Naive thymus-derived CD4-positive, alpha-beta T cell (primary cell): Measurements from ENCODE around the gene KIF14. TPM values are rescaled to one million over a fixed set of nuclear protein-coding genes. Genes with fewer than 3 reads are reported as not detected.
"Not testable (repeated sequence)": the region's sequence is repeated elsewhere in the genome, so short reads cannot be mapped to it uniquely, and the experiment has no call there.

Experiments used
- ATAC-seq: fragments of 150-1000 bp; cut with Tn5 transposase; 2 replicates; pipeline ENCODE4 v1.10.0; 2021; ENCODE audit warnings: mild to moderate bottlenecking, moderate library complexity
- CTCF ChIA-PET: fragments of 350-600 bp; sonication (Branson Sonifier 250); formaldehyde crosslinking; loops from one replicate; lab custom pipeline; 2021; ENCODE audit warnings: antibody characterized with exemption; lab: Charles Lee
- POLR2A ChIA-PET: fragments of 350-600 bp; sonication (Branson Sonifier 250); formaldehyde crosslinking; loops from one replicate; lab custom pipeline; 2021; ENCODE audit warnings: antibody characterized with exemption, inconsistent platforms; lab: Charles Lee
- DNase-seq, 9 donors: peaks; one replicate each; pipeline versions ENCODE4 v3.0.0 to v3.0.0-alpha.2; 2020 to 2022; ENCODE audit warnings: mixed read lengths in 1 of 9
- H3K27ac ChIP-seq: one replicate; pipeline ENCODE4 v1.7.0; 2013; ENCODE audit warnings: mild to moderate bottlenecking, low read depth, low read length, moderate library complexity
- H3K27me3 ChIP-seq, 2 donors: one replicate each; pipeline ENCODE4 v1.7.0; 2013; ENCODE audit warnings: low read length in 2 of 2, mild to moderate bottlenecking in 2 of 2, moderate library complexity in 2 of 2; ENCODE audit not compliant: control insufficient read depth in 2 of 2, insufficient read depth in 2 of 2
- H3K36me3 ChIP-seq, 3 experiments: 1 replicate in 2 of 3; 2 replicates in 1 of 3; pipeline ENCODE4 v1.7.0; 2013; ENCODE audit warnings: low read length in 3 of 3, mild to moderate bottlenecking in 3 of 3, moderate library complexity in 1 of 3; ENCODE audit not compliant: insufficient read depth in 3 of 3, control insufficient read depth in 2 of 3
- H3K4me1 ChIP-seq, 2 donors: one replicate each; pipeline ENCODE4 v1.7.0; 2013; ENCODE audit warnings: low read length in 2 of 2, mild to moderate bottlenecking in 2 of 2, moderate library complexity in 1 of 2; ENCODE audit not compliant: control insufficient read depth in 2 of 2, insufficient read depth in 2 of 2
- H3K4me3 ChIP-seq: 2 replicates; pipeline ENCODE4 v1.7.0; 2013; ENCODE audit warnings: mild to moderate bottlenecking, low read length
- H3K9me3 ChIP-seq, 3 experiments: 1 replicate in 2 of 3; 2 replicates in 1 of 3; pipeline ENCODE4 v1.7.0; 2013; ENCODE audit warnings: low read length in 3 of 3; ENCODE audit not compliant: control insufficient read depth in 2 of 3
- H3K27ac Mint-ChIP-seq, 9 donors: one replicate each; pipeline ENCODE4 v1.8.0; 2020 to 2022; ENCODE audit warnings: mixed read lengths in 9 of 9, mild to moderate bottlenecking in 8 of 9, moderate library complexity in 5 of 9, inconsistent platforms in 2 of 9
- H3K27me3 Mint-ChIP-seq, 5 donors: one replicate each; pipeline ENCODE4 v1.8.0; 2021 to 2022; ENCODE audit warnings: mixed read lengths in 5 of 5, mild to moderate bottlenecking in 1 of 5
- H3K36me3 Mint-ChIP-seq, 5 donors: one replicate each; pipeline ENCODE4 v1.8.0; 2020 to 2022; ENCODE audit warnings: mixed read lengths in 5 of 5, mild to moderate bottlenecking in 3 of 5, inconsistent platforms in 1 of 5
- H3K4me1 Mint-ChIP-seq, 7 donors: one replicate each; pipeline ENCODE4 v1.8.0; 2020 to 2022; ENCODE audit warnings: mixed read lengths in 7 of 7, mild to moderate bottlenecking in 3 of 7, inconsistent platforms in 1 of 7
- H3K4me3 Mint-ChIP-seq, 10 donors: one replicate each; pipeline ENCODE4 v1.8.0; 2020 to 2022; ENCODE audit warnings: mild to moderate bottlenecking in 10 of 10, mixed read lengths in 10 of 10, moderate library complexity in 6 of 10, inconsistent platforms in 2 of 10
- H3K9me3 Mint-ChIP-seq, 11 donors: one replicate each; pipeline ENCODE4 v1.8.0; 2020 to 2022; ENCODE audit warnings: mixed read lengths in 11 of 11, mild to moderate bottlenecking in 4 of 11, inconsistent platforms in 1 of 11, moderate library complexity in 1 of 11
- intact Hi-C, 2 donors: fragments of 100-400 bp; cut with micrococcal nuclease; formaldehyde crosslinking; loops; one replicate each; pipeline ENCODE4 v1.15.1; 2023
- polyA plus RNA-seq, 2 donors: library from polyadenylated mRNA; unstranded; fragments of 300-500 nt; fragmentation: Illumina TruSeq; gene quantifications; one replicate each; pipeline ENCODE4 v1.2.3, GENCODE V29; 2021
- total RNA-seq, 6 experiments: library from RNA in 5 of 6; stranded (reverse) in 5 of 6; gene quantifications; 1 replicate in 5 of 6; 2 replicates in 1 of 6; pipeline ENCODE4 v1.2.3 and lab custom pipeline; 2021 to 2026

The KIF14 gene
- total and polyA plus RNA-seq, 7 experiments from 2014 or later: 0.16 to 16.2 (median 0.42) TPM; not detected in 4

- no peak for ATAC-seq
- POLR2A ChIA-PET: interaction anchor here (0.6 kb wide), 1 partner anchor 110 kb away, joined by 3 read pairs; no protein-coding TSS in a partner anchor
- no peaks in the 10 kb centered on the region for H3K9me3 ChIP-seq
Measured at GRCh38 chr1:200526709-200527612, 93.6 kb downstream of the KIF14 start.

DNA sequence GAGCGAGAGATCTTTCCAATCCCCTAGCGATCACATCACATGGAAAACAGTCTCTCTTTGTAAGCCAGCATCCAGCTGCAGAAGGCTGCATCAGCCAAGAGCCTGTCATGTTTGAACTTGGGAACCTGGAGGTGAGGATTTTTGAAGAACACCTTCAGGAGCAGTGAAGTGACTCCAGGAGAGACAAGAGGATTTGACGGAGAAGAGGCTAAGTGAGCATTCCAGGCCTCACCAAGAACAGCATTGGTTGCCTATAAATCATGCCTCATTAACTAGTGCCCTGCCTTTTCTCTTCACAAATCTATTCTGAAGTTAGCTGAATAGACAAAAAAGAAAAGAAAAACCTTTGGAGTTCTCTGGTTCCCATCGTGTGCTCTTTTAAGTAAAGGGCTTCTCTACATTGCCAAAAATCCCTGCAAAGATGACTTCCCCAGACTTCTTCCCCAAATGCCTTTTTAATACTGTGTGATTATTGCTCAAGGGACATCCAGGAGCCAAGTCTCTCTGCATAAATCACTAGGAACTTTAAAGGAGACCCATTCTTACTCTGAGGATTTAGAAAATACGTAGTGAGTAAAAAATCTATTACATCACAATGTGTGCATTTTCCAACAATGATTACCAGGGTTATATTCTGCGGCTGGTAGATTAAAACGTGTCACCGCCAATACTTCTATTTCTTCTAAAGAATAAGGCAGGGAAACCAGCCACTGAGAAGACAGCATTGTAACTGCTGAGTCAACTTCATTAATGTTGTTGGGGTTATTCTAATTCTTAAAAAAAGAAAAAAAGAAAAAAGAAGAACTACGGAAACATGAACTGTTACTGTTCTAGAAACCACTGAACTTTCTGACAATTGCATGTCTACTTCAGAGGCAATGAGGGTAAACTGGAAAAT is 95.2 kb downstream of the KIF14 start:
- no peaks in the 10 kb centered on the region for H3K27me3 Mint-ChIP-seq
- H3K9me3 Mint-ChIP-seq: no peaks in the 10 kb centered on the region
- Histone ChIP-seq H3K27me3 (no peaks in the 10 kb centered on the region), H3K4me1 (peaks cover 5 to 18% of the 10 kb centered on the region in 2 donors), H3K27ac (no peak overlapping the region), H3K4me3 (no peak overlapping the region), H3K36me3 (no peaks in the 10 kb centered on the region), H3K9me3 (no peaks in the 10 kb centered on the region)
- H3K36me3 Mint-ChIP-seq: no peaks in the 10 kb centered on the region
- intact Hi-C loops: no loop called here
- no peak overlapping the region for H3K4me3 Mint-ChIP-seq
- DNase-seq: no peak
- H3K27ac Mint-ChIP-seq: peak overlapping the region in 1 of 9 donors; percentile 15
- no peak for ATAC-seq
- CTCF ChIA-PET: no interaction called here
- H3K4me1 Mint-ChIP-seq: peaks cover 6 to 36% (median 25%) of the 10 kb centered on the region in 7 donors
- POLR2A ChIA-PET: interaction anchor here (0.8 kb wide), 1 partner anchor 30 kb away, joined by 3 read pairs; no protein-coding TSS in a partner anchor

More at GRCh38 chr1:200526709-200527612, 93.6 kb downstream of the KIF14 start:
- Histone ChIP-seq H3K27me3 (no peaks in the 10 kb centered on the region), H3K4me3 (no peak overlapping the region), H3K36me3 (no peaks in the 10 kb centered on the region), H3K4me1 (peaks cover 16 to 31% of the 10 kb centered on the region in 2 donors), H3K27ac (no peak overlapping the region)
- intact Hi-C loops: no loop called here
- Mint-ChIP-seq H3K9me3 (no peaks in the 10 kb centered on the region), H3K27ac (peak overlapping the region in 1 of 9 donors; percentile 85), H3K4me3 (no peak overlapping the region), H3K27me3 (no peaks in the 10 kb centered on the region), H3K4me1 (peaks cover 16 to 52% (median 40%) of the 10 kb centered on the region in 7 donors), H3K36me3 (no peaks in the 10 kb centered on the region)
- DNase-seq: no peak
- CTCF ChIA-PET: no interaction called here

DNA sequence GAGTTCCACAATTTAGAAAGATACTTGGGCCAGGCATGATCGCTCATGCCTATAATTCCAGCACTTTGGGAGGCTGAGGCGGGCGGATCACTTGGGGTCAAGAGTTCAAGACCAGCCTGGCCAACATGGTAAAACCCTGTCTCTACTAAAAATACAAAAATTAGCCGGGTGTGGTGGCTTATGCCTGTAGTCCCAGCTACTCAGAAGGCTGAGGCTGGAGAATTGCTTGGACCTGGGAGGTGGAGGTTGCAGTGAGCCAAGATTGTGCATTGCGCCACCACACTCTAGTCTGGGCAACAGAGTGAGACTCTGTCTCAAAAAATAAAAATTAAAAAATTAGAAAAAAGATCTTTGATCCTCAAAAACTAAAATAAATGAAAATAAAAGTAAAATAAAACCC is 96.0 kb downstream of the KIF14 start:
- CTCF ChIA-PET, H3K9me3 Mint-ChIP-seq, H3K27me3 ChIP-seq, DNase-seq, H3K27ac Mint-ChIP-seq, H3K9me3 ChIP-seq, H3K27me3 Mint-ChIP-seq, H3K4me3 ChIP-seq, H3K36me3 Mint-ChIP-seq, H3K27ac ChIP-seq, POLR2A ChIA-PET, H3K36me3 ChIP-seq, ATAC-seq, H3K4me1 ChIP-seq, intact Hi-C loops, H3K4me3 Mint-ChIP-seq: not testable (repeated sequence)
- H3K4me1 Mint-ChIP-seq: peaks cover under 1 to 28% (median 21%) of the 10 kb centered on the region in 7 donors

GRCh38 chr1:200524092-200524491 is 96.5 kb downstream of the KIF14 start:
- CTCF ChIA-PET: interaction anchor here (0.6 kb wide), 1 partner anchor 29 kb away, joined by 3 read pairs; no protein-coding TSS in a partner anchor
- H3K27me3 ChIP-seq: no peaks in the 10 kb centered on the region
- no peak for DNase-seq
- intact Hi-C loops: no loop called here
- Mint-ChIP-seq H3K4me3 (no peak overlapping the region), H3K36me3 (no peaks in the 10 kb centered on the region), H3K4me1 (peaks cover 0 to 25% (median 17%) of the 10 kb centered on the region in 7 donors), H3K27ac (no peak overlapping the region), H3K27me3 (no peaks in the 10 kb centered on the region), H3K9me3 (no peaks in the 10 kb centered on the region)
- no peak overlapping the region for H3K4me3 ChIP-seq
- no peaks in the 10 kb centered on the region for H3K36me3 ChIP-seq
- POLR2A ChIA-PET: no interaction called here
- no peaks in the 10 kb centered on the region for H3K9me3 ChIP-seq
- peaks cover 0 to 5% of the 10 kb centered on the region in 2 donors for H3K4me1 ChIP-seq
- ATAC-seq: no peak
- no peak overlapping the region for H3K27ac ChIP-seq

DNA sequence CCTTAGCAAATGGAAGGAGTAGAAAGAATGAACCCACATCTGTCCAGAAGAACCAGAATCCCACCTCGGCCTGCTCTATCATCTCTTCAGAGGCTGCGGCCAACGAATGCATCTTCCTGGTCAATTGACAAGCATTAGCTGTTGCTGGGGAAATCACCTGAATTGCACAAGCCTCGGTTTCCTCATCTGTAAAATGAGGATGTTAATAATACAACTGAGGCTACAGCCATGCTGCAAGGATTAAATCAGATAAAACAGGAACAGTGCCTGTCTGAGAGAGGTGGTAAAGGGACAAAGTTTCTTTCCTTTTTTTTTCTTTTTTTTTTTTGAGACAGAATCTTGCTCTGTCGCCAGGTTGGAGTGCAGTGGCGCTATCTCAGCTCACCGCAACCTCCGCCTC is 99.8 kb downstream of the KIF14 start:
- ATAC-seq (peak; percentile 34), DNase-seq (no peak)
- Histone ChIP-seq H3K27ac (no peak overlapping the region), H3K4me3 (no peak overlapping the region), H3K27me3 (no peaks in the 10 kb centered on the region), H3K36me3 (no peaks in the 10 kb centered on the region), H3K9me3 (no peaks in the 10 kb centered on the region), H3K4me1 (no peaks in the 10 kb centered on the region)
- H3K36me3 Mint-ChIP-seq: no peaks in the 10 kb centered on the region
- ChIA-PET CTCF (no interaction called here), POLR2A (no interaction called here)
- no peak overlapping the region for H3K4me3 Mint-ChIP-seq
- peaks cover 0 to 9% (median 2%) of the 10 kb centered on the region in 7 donors for H3K4me1 Mint-ChIP-seq
- no peak overlapping the region for H3K27ac Mint-ChIP-seq
- no peaks in the 10 kb centered on the region for H3K9me3 Mint-ChIP-seq
- no peaks in the 10 kb centered on the region for H3K27me3 Mint-ChIP-seq
- intact Hi-C loops: no loop called here

DNA sequence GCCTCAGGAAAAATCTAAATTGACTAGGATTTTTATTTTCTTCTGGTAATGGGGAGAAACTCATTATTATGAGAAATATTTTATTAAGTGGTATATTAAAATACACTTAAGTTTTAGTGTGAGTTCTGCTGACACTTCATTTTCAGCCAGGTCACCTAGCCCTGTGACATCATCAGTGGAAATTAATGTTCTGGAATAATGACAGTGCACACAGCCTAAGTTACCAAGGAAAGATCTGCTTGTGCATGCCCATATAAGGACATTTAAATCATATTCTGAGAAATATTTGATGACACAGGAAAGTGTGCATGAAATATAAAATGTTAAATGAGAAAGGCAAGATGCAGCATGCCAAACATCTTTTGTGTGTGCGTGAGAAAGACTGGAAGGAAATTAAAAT is 102.0 kb downstream of the KIF14 start:
- H3K4me1 ChIP-seq: no peaks in the 10 kb centered on the region
- H3K4me3 ChIP-seq: no peak overlapping the region
- Mint-ChIP-seq H3K27ac (no peak overlapping the region), H3K36me3 (no peaks in the 10 kb centered on the region), H3K4me3 (no peak overlapping the region), H3K27me3 (peaks cover 0 to 11% (median 0%) of the 10 kb centered on the region in 5 donors), H3K4me1 (peaks cover 0 to 6% (median 0%) of the 10 kb centered on the region in 7 donors), H3K9me3 (no peaks in the 10 kb centered on the region)
- no peak for ATAC-seq
- H3K27ac ChIP-seq: no peak overlapping the region
- intact Hi-C loops: no loop called here
- DNase-seq: no peak
- H3K36me3 ChIP-seq: no peaks in the 10 kb centered on the region
- no peaks in the 10 kb centered on the region for H3K27me3 ChIP-seq
- H3K9me3 ChIP-seq: no peaks in the 10 kb centered on the region
- CTCF ChIA-PET: interaction anchor here (0.6 kb wide), 1 partner anchor 103 kb away, joined by 5 read pairs; no protein-coding TSS in a partner anchor
- POLR2A ChIA-PET: no interaction called here
